ENCODE results near the gene ARL6IP1.

ARL6IP1 gene

DNA sequence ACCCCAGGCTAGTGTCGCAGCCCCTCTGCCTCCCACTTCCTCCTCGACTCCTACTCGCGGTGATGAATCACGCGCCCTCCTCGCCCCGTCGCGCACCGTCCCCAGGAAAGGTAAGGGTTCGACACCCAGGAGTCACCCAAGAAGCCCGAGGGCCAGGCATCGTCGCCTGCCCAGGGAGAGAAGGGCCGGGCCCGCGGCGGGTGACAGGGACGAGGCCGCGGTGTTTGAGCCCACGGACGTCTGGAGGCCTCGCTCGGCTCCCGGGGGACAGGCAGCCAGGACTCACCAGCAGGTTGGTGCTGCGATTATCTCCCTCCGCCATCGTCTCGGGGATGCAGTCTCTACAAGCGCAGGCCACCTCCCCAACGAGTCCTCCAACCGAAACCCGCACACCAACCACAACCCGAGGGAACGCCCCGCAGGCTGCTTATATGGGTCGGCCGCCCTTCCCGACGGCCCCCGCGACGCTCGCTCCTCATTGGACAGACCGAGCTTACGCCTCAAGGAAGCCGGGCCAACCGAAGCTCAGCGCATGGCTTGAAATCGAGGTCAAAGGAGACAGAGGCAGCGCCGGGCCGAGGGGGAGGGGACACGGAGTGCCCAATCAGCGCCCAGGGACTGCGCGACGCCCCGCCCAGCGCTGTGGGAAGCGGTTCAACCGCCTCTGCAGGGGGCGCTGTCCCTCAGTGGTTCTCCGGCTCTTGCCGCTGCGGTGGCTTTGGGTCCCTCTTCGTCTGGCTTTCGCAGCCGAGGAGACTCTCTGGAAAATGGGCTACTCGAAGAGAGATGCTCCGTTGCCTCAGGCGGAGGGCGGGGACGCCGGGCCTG lies at the start of gene ARL6IP1:
Gene ARL6IP1 (minus strand): TSS at position 405 of the 828 bp plus-strand sequence. CDS start 83 bp downstream, at position 322.
- peak; percentile 96 for DNase-seq (ENCODE audit: low read depth, low spot score)
- H3K4me3 ChIP-seq (ENCODE audit: low read depth, low read length) = peak within 1 kb of the TSS; percentile 90
- ChIA-PET CTCF (interaction anchor here (0.6 to 7.5 kb wide), 31 partner anchors 10 to 1500 kb away, joined by 3 to 90 read pairs (median 4); partner anchors contain the start of genes RPS15A and TMC7), POLR2A (interaction anchor here (0.6 to 4.6 kb wide), 10 partner anchors 9 to 1442 kb away, joined by 3 to 99 read pairs (median 6); partner anchors contain the start of gene RPS15A)
- TF ChIP-seq, protein P1, sequence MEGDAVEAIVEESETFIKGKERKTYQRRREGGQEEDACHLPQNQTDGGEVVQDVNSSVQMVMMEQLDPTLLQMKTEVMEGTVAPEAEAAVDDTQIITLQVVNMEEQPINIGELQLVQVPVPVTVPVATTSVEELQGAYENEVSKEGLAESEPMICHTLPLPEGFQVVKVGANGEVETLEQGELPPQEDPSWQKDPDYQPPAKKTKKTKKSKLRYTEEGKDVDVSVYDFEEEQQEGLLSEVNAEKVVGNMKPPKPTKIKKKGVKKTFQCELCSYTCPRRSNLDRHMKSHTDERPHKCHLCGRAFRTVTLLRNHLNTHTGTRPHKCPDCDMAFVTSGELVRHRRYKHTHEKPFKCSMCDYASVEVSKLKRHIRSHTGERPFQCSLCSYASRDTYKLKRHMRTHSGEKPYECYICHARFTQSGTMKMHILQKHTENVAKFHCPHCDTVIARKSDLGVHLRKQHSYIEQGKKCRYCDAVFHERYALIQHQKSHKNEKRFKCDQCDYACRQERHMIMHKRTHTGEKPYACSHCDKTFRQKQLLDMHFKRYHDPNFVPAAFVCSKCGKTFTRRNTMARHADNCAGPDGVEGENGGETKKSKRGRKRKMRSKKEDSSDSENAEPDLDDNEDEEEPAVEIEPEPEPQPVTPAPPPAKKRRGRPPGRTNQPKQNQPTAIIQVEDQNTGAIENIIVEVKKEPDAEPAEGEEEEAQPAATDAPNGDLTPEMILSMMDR (IDR thresholded peaks at IDR 0.05; ENCODE audit: insufficient read depth, low read length, missing control alignments) = peak; percentile 98

DNA sequence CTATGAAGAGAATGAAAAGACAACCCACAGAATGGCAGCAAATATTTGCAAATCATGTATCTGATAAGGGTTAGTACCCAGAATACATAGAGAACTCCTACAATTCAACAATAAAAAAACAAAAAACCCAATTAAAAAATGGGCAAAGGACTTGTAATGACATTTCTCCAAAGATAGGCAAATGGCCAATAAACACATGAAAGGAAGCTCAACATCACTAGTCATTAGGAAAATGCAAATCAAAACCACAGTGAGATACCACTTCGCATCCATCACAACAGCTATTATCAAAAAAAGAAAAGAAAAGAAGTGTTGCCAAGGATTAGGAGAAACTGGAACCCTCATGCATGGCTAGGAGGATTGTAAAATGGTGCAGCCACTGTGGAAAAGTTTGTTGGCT lies 45.1 kb upstream of the ARL6IP1 start:
- TF ChIP-seq, protein P1 (IDR thresholded peaks at IDR 0.05; ENCODE audit: insufficient read depth, low read length, missing control alignments) = no peak
- H3K4me3 ChIP-seq (ENCODE audit: low read depth, low read length) = no peak overlapping the region
- POLR2A ChIA-PET = interaction anchor here (0.6 to 1.0 kb wide), 2 partner anchors 33 to 45 kb away, joined by 3 read pairs; partner anchors contain the start of gene ARL6IP1
- DNase-seq (ENCODE audit: low read depth, low spot score) = no peak
- CTCF ChIA-PET = interaction anchor here (0.9 to 4.1 kb wide), 3 partner anchors 11 to 94 kb away, joined by 3 to 27 read pairs (median 3); partner anchors contain the start of gene ARL6IP1

DNA sequence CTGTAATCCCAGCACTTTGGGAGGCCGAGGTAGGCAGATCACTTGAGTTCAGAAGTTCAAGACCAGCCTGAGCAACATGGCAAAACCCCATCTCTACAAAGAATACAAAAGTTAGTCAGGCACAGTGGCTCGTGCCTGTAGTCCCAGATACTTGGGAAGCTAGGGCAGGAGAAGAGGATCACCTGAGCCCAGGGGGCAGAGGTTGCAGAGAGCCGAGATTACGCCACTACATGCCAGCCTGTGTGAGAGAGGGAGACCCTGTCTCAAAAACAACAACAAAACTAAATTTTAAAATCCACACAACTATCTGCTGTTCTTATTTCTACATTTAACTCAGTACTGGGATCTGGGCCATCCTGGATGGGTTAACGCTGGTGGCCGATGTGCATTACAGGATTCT lies 41.2 kb upstream of the ARL6IP1 start:
- TF ChIP-seq, protein P1 (IDR thresholded peaks at IDR 0.05; ENCODE audit: insufficient read depth, low read length, missing control alignments) = no peak
- DNase-seq (ENCODE audit: low read depth, low spot score) = no peak
- H3K4me3 ChIP-seq (ENCODE audit: low read depth, low read length) = no peak overlapping the region
- POLR2A ChIA-PET = no interaction called here
- CTCF ChIA-PET = interaction anchor here (1.5 kb wide), 1 partner anchor 13 kb away, joined by 4 read pairs; no protein-coding TSS in a partner anchor

DNA sequence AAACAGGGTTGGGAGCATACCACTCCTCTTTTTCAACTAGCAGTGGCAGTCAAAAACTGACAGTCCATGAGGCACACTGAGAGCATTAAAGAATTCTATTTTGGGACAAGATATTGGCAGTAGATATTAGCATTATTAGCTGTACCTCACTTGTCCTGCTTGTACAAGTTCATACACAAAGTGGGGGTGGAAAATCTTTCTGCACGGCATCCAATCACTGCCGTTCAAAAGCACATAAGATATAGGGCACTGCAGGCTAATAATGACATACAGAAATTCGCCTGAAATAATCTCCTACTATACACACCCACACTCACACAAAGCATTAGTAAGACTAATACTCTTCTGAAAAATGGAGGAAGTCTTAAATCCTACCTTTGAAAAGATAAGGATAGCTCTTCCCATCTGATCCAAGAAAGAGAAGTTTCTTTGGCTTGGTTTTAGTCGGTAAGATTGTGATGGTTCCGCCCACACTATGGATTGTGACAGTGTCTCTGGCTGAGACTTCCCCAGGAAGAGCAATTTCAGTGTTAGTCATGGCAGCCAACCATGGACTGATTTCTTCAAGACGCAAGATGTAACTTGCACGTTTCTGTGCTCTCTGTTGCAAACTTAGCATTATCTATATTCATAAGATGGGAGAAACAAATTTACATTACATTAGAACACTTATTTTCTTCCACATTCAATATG lies 40.6 kb upstream of the ARL6IP1 start:
- ChIA-PET CTCF (interaction anchor here (1.5 kb wide), 1 partner anchor 12 kb away, joined by 4 read pairs; no protein-coding TSS in a partner anchor), POLR2A (no interaction called here)
- DNase-seq (ENCODE audit: low read depth, low spot score) = no peak
- TF ChIP-seq, protein P1 (IDR thresholded peaks at IDR 0.05; ENCODE audit: insufficient read depth, low read length, missing control alignments) = no peak
- no peak overlapping the region for H3K4me3 ChIP-seq (ENCODE audit: low read depth, low read length)

DNA sequence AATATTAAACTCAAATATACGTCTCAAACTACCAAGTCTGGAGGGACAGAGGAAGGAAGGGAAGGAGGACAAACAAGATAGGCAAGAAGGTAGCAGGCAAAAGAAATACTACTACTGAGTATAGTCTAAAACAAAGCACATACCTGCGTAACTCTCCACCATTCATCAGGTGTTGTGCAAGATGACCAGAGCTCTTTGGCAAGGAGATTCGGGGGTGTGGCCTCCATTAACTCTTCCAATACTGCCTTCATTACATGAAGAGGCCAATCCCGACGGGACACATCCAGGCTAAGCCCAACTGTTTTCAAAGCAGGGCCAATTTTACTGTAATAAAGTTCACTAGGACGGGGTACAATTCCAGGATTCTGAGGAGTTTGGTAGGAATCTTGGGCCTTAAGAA lies 38.2 kb upstream of the ARL6IP1 start:
- H3K4me3 ChIP-seq (ENCODE audit: low read depth, low read length) = no peak overlapping the region
- POLR2A ChIA-PET = no interaction called here
- TF ChIP-seq, protein P1 (IDR thresholded peaks at IDR 0.05; ENCODE audit: insufficient read depth, low read length, missing control alignments) = no peak
- CTCF ChIA-PET = interaction anchor here (1.3 kb wide), 1 partner anchor 130 kb away, joined by 3 read pairs; no protein-coding TSS in a partner anchor
- no peak for DNase-seq (ENCODE audit: low read depth, low spot score)

All from AG04449 (cell line).